Measurements from ENCODE around the gene NPHP4. TPM values are rescaled to one million over a fixed set of nuclear protein-coding genes. Genes with fewer than 3 reads are reported as not detected.

Gene NPHP4
- total and polyA plus RNA-seq, 10 of the 15 experiments (the other 5 are each of a cell fraction or from before 2014, with no cell fraction given): 0.16 to 10.5 (median 3.1) TPM

GRCh38 chr1:5911871-5912271 lies 80.4 kb downstream of the NPHP4 start (continued):
- TF ChIP-seq MTA2 (IDR thresholded peaks at IDR 0.05; ENCODE audit: low read depth) (no peak), NFXL1 (IDR thresholded peaks at IDR 0.05; ENCODE audit: borderline replicate concordance) (no peak), HDAC6 (IDR thresholded peaks at IDR 0.05; ENCODE audit: unreplicated experiment) (no peak), SUZ12 (IDR thresholded peaks at IDR 0.05; ENCODE audit: unreplicated experiment) (no peak), JUND (IDR thresholded peaks at IDR 0.05; ENCODE audit: low read depth, low read length) (no peak), ZNF217 (IDR thresholded peaks at IDR 0.05) (no peak), RUNX3 (IDR thresholded peaks at IDR 0.05; ENCODE audit: low read length) (no peak)

GRCh38 chr1:5911157-5911556 lies 81.1 kb downstream of the NPHP4 start:
- H3K27ac ChIP-seq (ENCODE audit: control insufficient read depth, insufficient read depth): no peak overlapping the region
- CTCF ChIA-PET: interaction anchor here (1.7 kb wide), 1 partner anchor 396 kb away, joined by 5 read pairs; no protein-coding TSS in a partner anchor
- H3K9ac ChIP-seq (ENCODE audit: control insufficient read depth, insufficient read depth, low read length): no peak overlapping the region
- H3K79me2 ChIP-seq (ENCODE audit: control insufficient read depth, insufficient read depth, low read length): no peaks in the 10 kb centered on the region
- TF ChIP-seq ZBTB4 (CRISPR knock-in tag; IDR thresholded peaks at IDR 0.05) (no peak), ZBED1 (IDR thresholded peaks at IDR 0.05; ENCODE audit: borderline replicate concordance) (no peak), HDGF (IDR thresholded peaks at IDR 0.05) (no peak), ZBTB33 (IDR thresholded peaks at IDR 0.05) (no peak), MYB (IDR thresholded peaks at IDR 0.05; ENCODE audit: borderline replicate concordance, low read depth, low read length) (no peak), SP1 (IDR thresholded peaks at IDR 0.05; ENCODE audit: low read depth, low read length) (no peak), PAX8 (IDR thresholded peaks at IDR 0.05) (no peak), E2F4 (IDR thresholded peaks at IDR 0.05; ENCODE audit: low read depth, low read length) (no peak), BHLHE40 (IDR thresholded peaks at IDR 0.05; ENCODE audit: borderline replicate concordance in 1 of 2, low read depth in 2 of 2, low read length in 1 of 2) (no peak), GATAD2B (conservative IDR thresholded peaks at IDR 0.05; ENCODE audit: low read depth) (no peak), KDM1A (IDR thresholded peaks at IDR 0.05; ENCODE audit: borderline replicate concordance) (no peak), POLR2AphosphoS2 (IDR thresholded peaks at IDR 0.05; ENCODE audit: low read depth, low read length) (no peak), CBX3 (IDR thresholded peaks at IDR 0.05; ENCODE audit: borderline replicate concordance, low read depth) (no peak)
- in situ Hi-C loops (cut with MboI) (loop anchor here (5.0 kb wide), 1 partner anchor 399 kb away; no protein-coding TSS in a partner anchor), intact Hi-C loops (cut with micrococcal nuclease; ENCODE audit: unreplicated experiment) (no loop called here)
- no peak for ATAC-seq
- RAD21 ChIA-PET (ENCODE audit: unreplicated experiment): no interaction called here
- no peaks in the 10 kb centered on the region for H3K27me3 ChIP-seq (replicated peaks in 1 of 2; ENCODE audit: control insufficient read depth in 2 of 2, insufficient read depth in 2 of 2, low read length in 1 of 2)
- FAIRE-seq: no peak
- no peak for DNase-seq (ENCODE audit: low read depth, low spot score)
- no peak overlapping the region for H3K4me3 ChIP-seq
- peaks cover 4% of the 10 kb centered on the region for H3K4me1 ChIP-seq (ENCODE audit: control insufficient read depth, insufficient read depth, low read length)
- H3K36me3 ChIP-seq (ENCODE audit: control insufficient read depth in 2 of 2, insufficient read depth in 2 of 2, low read length in 1 of 2): no peaks in the 10 kb centered on the region
- no peaks in the 10 kb centered on the region for H4K20me1 ChIP-seq (ENCODE audit: control insufficient read depth, insufficient read depth)
- no peaks in the 10 kb centered on the region for H3K9me3 ChIP-seq (replicated peaks; ENCODE audit: control insufficient read depth, insufficient read depth, low read length)
- BruUV-seq (replicated peaks): no TSS peak
- WGBS (ENCODE audit: insufficient coverage, insufficient replicate concordance, low lambda C conversion rate, missing lambda C conversion rate): 86% methylated on average over 14 of the region's 14 CpGs
- POLR2A ChIA-PET: no interaction called here
- SMC1A ChIA-PET (ENCODE audit: uncharacterized antibody, unreplicated experiment): no interaction called here
- H3K4me2 ChIP-seq (ENCODE audit: control insufficient read depth, insufficient read depth): no peak overlapping the region
- no peak overlapping the region for H2AFZ ChIP-seq (ENCODE audit: control insufficient read depth, low read depth, low read length)

All from GM12878 (cell line).